HG03064 (cell line): ENCODE results near the gene NPIPA1.
"Not testable (repeated sequence)": the region's sequence is repeated elsewhere in the genome, so short reads cannot be mapped to it uniquely, and the experiment has no call there.

Experiments used
- ATAC-seq: cut with Tn5 transposase; IDR thresholded peaks from one replicate; pipeline ENCODE4 v1.9.1; 2021; ENCODE audit warnings: low read depth; ENCODE audit not compliant: unreplicated experiment

Gene NPIPA1

DNA sequence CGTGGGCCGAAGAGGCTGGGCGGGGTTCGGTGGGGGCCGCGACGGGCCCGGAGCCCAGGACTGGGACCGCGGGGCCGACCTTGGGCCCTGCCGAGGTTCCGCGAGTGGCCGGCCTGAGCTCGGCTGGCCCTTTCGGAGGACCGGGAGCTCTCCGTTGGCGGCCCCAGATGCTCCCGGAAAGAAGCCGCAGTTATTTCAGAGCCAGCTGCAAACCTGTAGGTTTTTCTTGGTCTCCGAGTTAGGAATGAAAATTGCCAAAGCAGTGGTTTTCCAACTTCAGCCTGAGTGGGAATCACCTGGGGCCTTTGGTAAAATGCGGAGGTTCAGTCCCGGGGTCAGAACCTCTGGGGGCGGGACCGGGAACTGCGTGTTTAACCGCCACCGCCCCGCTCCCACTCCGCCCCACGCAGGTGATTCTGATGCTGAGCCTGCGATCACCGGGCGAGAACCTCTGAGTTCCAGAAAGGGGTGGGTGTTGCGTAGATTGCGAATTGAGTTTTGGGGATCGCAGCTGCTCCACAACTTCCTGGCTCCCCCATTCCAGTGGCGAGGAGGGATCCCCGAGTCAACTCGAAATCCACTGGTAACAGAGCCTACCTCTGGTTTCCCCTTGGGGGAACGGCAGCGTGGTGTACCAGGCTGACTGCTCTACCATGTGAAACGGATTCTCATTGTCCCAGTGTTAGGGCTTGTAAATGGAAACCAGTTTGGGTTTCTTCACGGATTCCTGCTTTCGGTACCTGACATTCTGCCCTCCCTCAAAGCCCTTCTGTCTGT, 38.4 kb downstream of the NPIPA1 start:
- ATAC-seq, result peak; percentile 9

GRCh38 chr16:14976971-14977736, 39.9 kb downstream of the NPIPA1 start:
- not testable (repeated sequence) for ATAC-seq

DNA sequence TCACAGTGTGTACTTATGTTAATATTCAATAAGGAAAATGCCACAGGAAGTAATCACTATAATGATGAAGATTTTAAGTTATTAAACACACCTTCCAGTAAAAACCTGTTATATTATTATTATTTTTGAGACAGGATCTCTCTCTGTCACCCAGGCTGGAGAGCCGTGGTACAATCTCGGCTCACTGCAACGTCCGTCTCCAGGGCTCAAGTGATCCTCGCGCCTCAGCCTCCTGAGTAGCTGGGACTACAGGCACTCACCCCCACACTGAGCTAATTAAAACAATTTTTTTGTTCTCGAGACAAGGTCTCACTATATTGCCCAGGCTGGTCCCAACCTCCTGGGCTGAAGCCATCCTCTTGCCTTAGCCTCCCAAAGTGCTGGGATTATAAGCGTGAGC, 41.0 kb downstream of the NPIPA1 start:
- ATAC-seq, result not testable (repeated sequence)

DNA sequence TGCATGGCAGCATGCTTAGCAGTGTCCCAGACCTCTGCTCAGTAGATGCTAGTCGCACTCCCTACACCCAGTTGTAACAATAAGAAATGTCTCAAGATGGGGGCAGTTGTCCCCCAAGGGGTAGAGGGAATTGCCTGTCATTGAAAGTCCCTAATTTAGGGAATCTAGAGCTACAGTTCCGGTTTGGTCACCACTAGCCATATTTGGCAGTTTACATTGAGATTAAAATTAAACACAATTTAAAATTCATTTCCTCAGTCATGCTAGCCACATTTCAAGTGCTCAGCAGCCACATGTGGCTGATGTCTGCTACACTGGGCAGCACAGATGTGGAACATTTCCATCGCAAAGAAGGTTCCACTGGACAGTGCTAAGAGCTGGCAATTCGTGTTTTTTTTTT, 41.7 kb downstream of the NPIPA1 start:
- not testable (repeated sequence) for ATAC-seq

GRCh38 chr16:14981234-14981633, 44.0 kb downstream of the NPIPA1 start:
- not testable (repeated sequence) for ATAC-seq

DNA sequence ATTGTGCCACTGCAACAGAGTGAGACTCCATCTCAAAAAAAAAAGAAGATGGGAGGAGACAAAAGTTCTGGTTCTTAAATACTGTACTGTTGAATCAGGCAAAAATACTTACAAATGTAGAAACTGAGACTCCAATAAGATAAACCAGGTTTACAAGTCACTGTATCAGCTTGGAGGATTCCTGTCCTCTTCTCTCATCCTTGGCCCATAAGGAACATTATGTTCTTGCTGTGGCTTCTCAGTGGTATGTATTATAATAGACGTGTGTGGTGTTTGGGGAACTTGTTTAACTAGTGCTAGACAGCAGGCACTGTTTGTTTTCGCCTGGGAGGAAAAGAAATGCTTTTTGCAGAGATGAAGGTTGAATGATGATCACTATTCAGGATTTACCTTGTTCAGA, 45.3 kb downstream of the NPIPA1 start:
- ATAC-seq, result not testable (repeated sequence)

DNA sequence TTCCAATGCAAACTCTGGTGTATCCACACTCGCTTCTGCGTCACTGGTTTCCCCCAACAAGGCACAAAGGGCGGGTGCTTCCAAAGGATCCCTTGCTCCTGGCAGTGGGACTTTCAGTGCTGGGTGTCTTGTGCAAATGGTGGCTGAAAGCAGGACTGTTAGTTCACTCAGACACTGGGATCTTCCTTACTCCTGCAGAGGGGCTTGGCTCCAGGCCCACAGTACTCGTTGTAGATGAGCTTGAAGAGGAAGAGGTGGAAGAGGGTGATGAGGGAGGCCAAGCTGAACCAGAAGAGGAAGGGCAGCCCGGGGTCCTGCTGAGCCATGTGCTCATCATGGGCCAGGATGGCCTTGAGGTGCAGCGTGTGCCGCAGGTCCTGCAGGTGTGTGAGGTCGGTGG, 50.8 kb downstream of the NPIPA1 start:
- not testable (repeated sequence) for ATAC-seq

DNA sequence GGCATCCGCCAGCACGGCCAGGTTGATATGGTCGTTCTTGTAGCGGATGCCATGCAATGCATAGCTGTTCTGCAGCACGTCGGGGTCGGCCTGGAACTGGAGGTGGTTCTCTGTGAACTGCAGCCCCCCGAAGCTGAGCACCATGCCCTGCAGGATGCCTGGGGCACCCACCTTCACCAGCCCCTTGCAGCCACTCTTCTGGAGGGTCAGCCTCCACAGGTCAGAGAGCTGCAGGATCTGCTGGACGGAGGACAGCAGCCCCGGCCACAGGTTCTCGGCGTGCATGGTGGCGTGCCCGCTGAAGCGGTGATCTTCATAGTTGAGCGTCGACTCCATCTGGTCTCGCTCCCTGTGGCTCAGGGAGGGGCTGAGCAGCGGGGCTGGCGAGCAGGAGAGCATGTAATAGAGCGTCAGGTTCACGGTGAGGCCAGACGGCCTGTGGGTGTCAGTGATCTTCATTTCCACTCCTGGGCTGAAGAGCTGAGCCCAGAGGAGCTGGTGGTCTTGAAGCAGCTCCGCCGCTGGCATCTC, 51.5 kb downstream of the NPIPA1 start:
- not testable (repeated sequence) for ATAC-seq

GRCh38 chr16:14989291-14990281, 52.3 kb downstream of the NPIPA1 start:
- ATAC-seq, result not testable (repeated sequence)

- ATAC-seq, result not testable (repeated sequence)
These were observed 56.3 kb downstream of the NPIPA1 start for GRCh38 chr16:14993277-14994151.

GRCh38 chr16:14996702-14997101, 59.5 kb downstream of the NPIPA1 start:
- ATAC-seq, result not testable (repeated sequence)

- ATAC-seq, result not testable (repeated sequence)
These were observed 61.1 kb downstream of the NPIPA1 start for GRCh38 chr16:14998300-14998699.

DNA sequence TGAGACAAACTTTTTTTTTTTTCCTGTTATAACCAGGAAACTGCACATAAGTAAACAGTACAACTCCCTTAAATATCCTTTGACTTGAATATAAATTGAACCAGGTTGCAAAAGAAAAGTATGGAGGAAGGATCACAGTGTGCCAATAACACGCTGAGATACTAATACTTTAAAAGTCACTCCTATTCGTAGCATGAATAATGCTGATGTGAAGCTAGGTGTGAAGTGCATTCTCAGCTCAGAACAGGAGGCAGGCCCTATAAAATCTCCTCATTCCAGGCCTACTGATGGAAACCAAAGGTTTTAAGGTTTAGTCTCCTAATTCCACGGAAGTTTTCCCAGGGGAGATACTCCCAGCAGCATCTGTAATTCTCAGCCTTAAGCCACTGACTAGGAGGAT, 62.6 kb downstream of the NPIPA1 start:
- ATAC-seq, result not testable (repeated sequence)
